B cell (primary cell): ENCODE measurements around the gene ANO5. TPM values are rescaled to one million over a fixed set of nuclear protein-coding genes. Genes with fewer than 3 reads are reported as not detected.

Experiments used
- ATAC-seq: fragments of 200-7000 bp; cut with Tn5 transposase; one replicate; pipeline ENCODE4 v1.10.0; 2021; ENCODE audit warnings: low read depth, mild to moderate bottlenecking, moderate number of reproducible peaks, moderate library complexity
- CTCF ChIA-PET: fragments of 350-600 bp; sonication (Branson Sonifier 250); formaldehyde crosslinking; loops from one replicate; lab custom pipeline; 2021; ENCODE audit warnings: antibody characterized with exemption, inconsistent platforms; lab: Charles Lee
- POLR2A ChIA-PET: fragments of 350-600 bp; sonication (Branson Sonifier 250); formaldehyde crosslinking; loops from one replicate; lab custom pipeline; 2021; ENCODE audit warnings: antibody characterized with exemption; lab: Charles Lee
- DNase-seq: peaks from one replicate; pipeline ENCODE4 v3.0.0; 2013
- H2AFZ ChIP-seq: 2 replicates; pipeline ENCODE4 v1.6.1; 2012; ENCODE audit warnings: mild to moderate bottlenecking, low read depth, low read length; ENCODE audit not compliant: insufficient read depth, poor library complexity, severe bottlenecking
- H3K27ac ChIP-seq, 2 donors: 1 replicate in 1 of 2; 2 replicates in 1 of 2; pipeline ENCODE4 v1.5.1; 2012 to 2013; ENCODE audit warnings: low read length in 2 of 2, mild to moderate bottlenecking in 2 of 2, moderate library complexity in 1 of 2
- H3K27me3 ChIP-seq, 4 experiments: fragments of 200-600 bp in 1 of 4; sonication (generic) in 1 of 4; replicated peaks in 1 of 4; 1 replicate in 2 of 4; 2 replicates in 2 of 4; pipeline versions ENCODE4 v1.6.1 to v1.7.0; 2013 to 2016; ENCODE audit warnings: low read length in 3 of 4, mild to moderate bottlenecking in 2 of 4, mixed read lengths in 1 of 4, moderate library complexity in 1 of 4; ENCODE audit not compliant: insufficient read depth in 4 of 4, control insufficient read depth in 3 of 4; ENCODE audit errors: control extremely low read depth in 1 of 4
- H3K36me3 ChIP-seq, 2 experiments: replicated peaks in 1 of 2; 1 replicate in 1 of 2; 2 replicates in 1 of 2; pipeline versions ENCODE4 v1.6.1 to v1.7.1; 2013; ENCODE audit warnings: low read length in 1 of 2; ENCODE audit not compliant: insufficient read depth in 2 of 2, control insufficient read depth in 1 of 2; ENCODE audit errors: control extremely low read depth in 1 of 2, extremely low read depth in 1 of 2
- H3K4me1 ChIP-seq, 2 donors: fragments of 200-600 bp in 1 of 2; sonication (generic) in 1 of 2; 1 replicate in 1 of 2; 2 replicates in 1 of 2; pipeline versions ENCODE4 v1.5.1 to v1.6.1; 2013 to 2017; ENCODE audit warnings: low read length in 2 of 2; ENCODE audit not compliant: control insufficient read depth in 2 of 2, insufficient read depth in 2 of 2
- H3K4me2 ChIP-seq: replicated peaks from 2 replicates; pipeline ENCODE3; 2012; ENCODE audit warnings: mild to moderate bottlenecking, low read depth, low read length; ENCODE audit not compliant: poor library complexity, severe bottlenecking
- H3K4me3 ChIP-seq, 5 experiments: fragments of 200-600 bp in 1 of 5; sonication (generic) in 1 of 5; 1 replicate in 3 of 5; 2 replicates in 2 of 5; pipeline versions ENCODE4 v1.5.1 to v1.7.0; 2011 to 2016; ENCODE audit warnings: low read length in 4 of 5, mild to moderate bottlenecking in 4 of 5, low read depth in 2 of 5, control low read depth in 1 of 5, moderate library complexity in 1 of 5; ENCODE audit not compliant: insufficient read depth in 1 of 5; ENCODE audit errors: control extremely low read depth in 1 of 5, extremely low read depth in 1 of 5
- H3K79me2 ChIP-seq: fragments of 200-600 bp; sonication (generic); one replicate; pipeline ENCODE4 v1.6.0; 2016; ENCODE audit warnings: low read length; ENCODE audit not compliant: control insufficient read depth, insufficient read depth
- H3K9ac ChIP-seq: fragments of 200-600 bp; sonication (generic); 2 replicates; pipeline ENCODE4 v1.6.1; 2017; ENCODE audit warnings: mild to moderate bottlenecking, low read length, moderate library complexity
- H3K9me3 ChIP-seq, 3 donors: one replicate each; pipeline versions ENCODE4 v1.6.1 to v1.7.1; 2013; ENCODE audit warnings: low read length in 2 of 3; ENCODE audit not compliant: control insufficient read depth in 2 of 3, insufficient read depth in 1 of 3; ENCODE audit errors: control extremely low read depth in 1 of 3
- H4K20me1 ChIP-seq: 2 replicates; pipeline ENCODE4 v1.6.0; 2012; ENCODE audit warnings: mild to moderate bottlenecking, low read length; ENCODE audit not compliant: insufficient read depth, control insufficient read depth, poor library complexity, severe bottlenecking
- H3K27ac Mint-ChIP-seq: one replicate; pipeline ENCODE4 v1.8.0; 2021; ENCODE audit warnings: mixed read lengths
- H3K27me3 Mint-ChIP-seq: one replicate; pipeline ENCODE4 v1.8.0; 2021; ENCODE audit warnings: mixed read lengths
- H3K4me1 Mint-ChIP-seq: one replicate; pipeline ENCODE4 v1.8.0; 2021; ENCODE audit warnings: mixed read lengths
- H3K4me3 Mint-ChIP-seq: one replicate; pipeline ENCODE4 v1.8.0; 2021; ENCODE audit warnings: mixed read lengths
- H3K9me3 Mint-ChIP-seq: one replicate; pipeline ENCODE4 v1.8.0; 2022; ENCODE audit warnings: mixed read lengths; ENCODE audit not compliant: insufficient read depth
- CTCF ChIP-seq: fragments of 200-600 bp; IDR thresholded peaks from one replicate; pipeline ENCODE4 v1.8.0; 2022; ENCODE audit warnings: antibody characterized with exemption, mild to moderate bottlenecking
- EZH2 ChIP-seq: IDR thresholded peaks from 2 replicates; pipeline ENCODE4 v1.6.1; 2012; ENCODE audit warnings: borderline replicate concordance, low read depth, mild to moderate bottlenecking, moderate library complexity, low read length; ENCODE audit not compliant: insufficient read depth, poor library complexity, severe bottlenecking
- WGBS: methylation state at CpG from one replicate; pipeline ENCODE4 v1.1.5; 2013; ENCODE audit warnings: missing lambda C conversion rate; ENCODE audit not compliant: insufficient coverage; 5-methylcytosine and 5-hydroxymethylcytosine counted together
- intact Hi-C: fragments of 100-400 bp; cut with micrococcal nuclease; formaldehyde crosslinking; loops from one replicate; pipeline ENCODE4 v1.10.0; 2022
- polyA plus RNA-seq: library from polyadenylated mRNA; depleted of rRNA; stranded (reverse); fragments of >200 nt; gene quantifications from 2 replicates; pipeline ENCODE4 v1.2.3, GENCODE V29; 2012
- total RNA-seq, 2 donors: library from RNA; stranded (reverse); fragments of 120-200 nt in 1 of 2; gene quantifications; 1 replicate in 1 of 2; 2 replicates in 1 of 2; pipeline versions ENCODE4 v1.2.3 to v1.2.4, GENCODE V29; 2013 to 2022

ANO5 gene
- total and polyA plus RNA-seq, 2 donors (not counting 1 experiment from before 2014, with no cell fraction given) = not detected

DNA sequence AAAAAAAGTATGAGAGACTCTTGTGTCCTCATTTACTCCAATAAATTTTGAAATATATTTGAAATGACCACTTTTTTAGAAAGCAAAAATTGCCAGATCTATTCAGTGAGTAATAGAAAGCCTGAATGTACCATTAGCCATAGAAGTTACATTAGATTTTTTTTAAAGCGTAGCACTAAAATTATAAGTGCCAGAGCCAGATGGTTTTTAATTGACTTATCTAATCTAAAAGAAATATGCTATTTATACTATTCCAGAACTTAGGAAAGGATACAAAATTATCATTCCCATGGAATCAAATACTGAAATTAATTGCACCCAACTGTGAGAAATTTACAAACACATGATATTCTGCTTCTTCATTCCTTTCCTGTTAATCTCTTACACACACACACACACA, 80.9 kb downstream of the ANO5 start:
- Mint-ChIP-seq H3K9me3 (no peaks in the 10 kb centered on the region), H3K4me1 (no peaks in the 10 kb centered on the region), H3K4me3 (no peak overlapping the region), H3K27me3 (no peaks in the 10 kb centered on the region), H3K27ac (no peak overlapping the region)
- no CpG with 5 or more reads among the region's 1 CpG for WGBS
- no peak for DNase-seq
- no peak for ATAC-seq
- Histone ChIP-seq H3K9ac (no peak overlapping the region), H4K20me1 (no peaks in the 10 kb centered on the region), H3K4me3 (no peak overlapping the region), H3K27ac (no peak overlapping the region), H3K9me3 (no peaks in the 10 kb centered on the region), H3K4me2 (no peak overlapping the region), H3K4me1 (no peaks in the 10 kb centered on the region), H3K36me3 (no peaks in the 10 kb centered on the region), H3K79me2 (no peaks in the 10 kb centered on the region), H2AFZ (no peak overlapping the region), H3K27me3 (no peaks in the 10 kb centered on the region)
- ChIA-PET CTCF (no interaction called here), POLR2A (no interaction called here)
- intact Hi-C loops = no loop called here
- TF ChIP-seq CTCF (no peak), EZH2 (no peak)

DNA sequence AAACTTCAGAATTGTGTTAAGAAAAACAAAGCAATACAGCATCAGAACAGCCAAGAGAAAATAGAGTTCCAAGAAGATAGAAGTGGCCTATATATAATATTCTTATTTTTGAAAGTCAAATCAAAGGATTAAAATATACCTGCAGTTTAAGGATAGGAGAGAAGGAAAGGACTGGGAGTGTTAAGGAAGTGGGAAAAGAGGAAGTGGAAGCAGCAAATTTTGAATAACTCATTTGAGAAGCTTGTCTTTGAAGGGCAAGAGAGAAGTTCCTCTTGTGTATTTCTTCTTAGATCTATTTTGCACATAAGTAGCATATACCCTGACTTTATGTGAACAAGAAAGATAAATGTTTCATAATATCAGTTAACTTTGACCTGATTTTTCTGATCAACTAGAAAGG, 82.7 kb downstream of the ANO5 start:
- ATAC-seq = no peak
- intact Hi-C loops = no loop called here
- no peaks in the 10 kb centered on the region for H3K36me3 ChIP-seq
- H2AFZ ChIP-seq = no peak overlapping the region
- H3K4me2 ChIP-seq = no peak overlapping the region
- H3K9me3 ChIP-seq = no peaks in the 10 kb centered on the region
- TF ChIP-seq EZH2 (no peak), CTCF (no peak)
- no peak overlapping the region for H3K4me3 Mint-ChIP-seq
- no peaks in the 10 kb centered on the region for H3K4me1 Mint-ChIP-seq
- DNase-seq = no peak
- H4K20me1 ChIP-seq = no peaks in the 10 kb centered on the region
- ChIA-PET CTCF (no interaction called here), POLR2A (no interaction called here)
- H3K9ac ChIP-seq = no peak overlapping the region
- H3K27me3 Mint-ChIP-seq = no peaks in the 10 kb centered on the region
- no peak overlapping the region for H3K27ac ChIP-seq
- H3K4me3 ChIP-seq = no peak overlapping the region
- H3K79me2 ChIP-seq = no peaks in the 10 kb centered on the region
- no peaks in the 10 kb centered on the region for H3K27me3 ChIP-seq
- H3K4me1 ChIP-seq = no peaks in the 10 kb centered on the region
- H3K9me3 Mint-ChIP-seq = no peaks in the 10 kb centered on the region
- H3K27ac Mint-ChIP-seq = no peak overlapping the region
